Measurements from ENCODE around the gene BAZ1B.

- no peak for TF ChIP-seq ZNF175 (tag by site-specific recombination; IDR thresholded peaks at IDR 0.05)
- no peak for TF ChIP-seq CTCF (tag by site-specific recombination; IDR thresholded peaks at IDR 0.05)
- no peak for TF ChIP-seq ZNF169 (tag by site-specific recombination; IDR thresholded peaks at IDR 0.05)
- no peak for TF ChIP-seq ZNF596 (tag by site-specific recombination; IDR thresholded peaks at IDR 0.05)
- TF ChIP-seq SP2 (tag by site-specific recombination; IDR thresholded peaks at IDR 0.05) = no peak
Observed at GRCh38 chr7:73466112-73466511, 56.0 kb downstream of the BAZ1B start.

Data from HEK293 (cell line).